Neural cell (in vitro differentiated cells): ENCODE data around the gene OR2S2. TPM values are rescaled to one million over a fixed set of nuclear protein-coding genes. Genes with fewer than 3 reads are reported as not detected.

Experiments used
- H2AFZ ChIP-seq: fragments of 200-600, 300-800 bp; sonication (generic), shearing (Covaris generic); 2 replicates; pipeline ENCODE4 v1.6.0; 2014; ENCODE audit warnings: low read depth, mild to moderate bottlenecking, antibody characterized with exemption, low read length, moderate library complexity
- H3F3A ChIP-seq: fragments of 200-600 bp; shearing (Covaris generic); 2 replicates; pipeline ENCODE4 v1.6.1; 2016; ENCODE audit warnings: mild to moderate bottlenecking, moderate library complexity, mixed read lengths, antibody characterized with exemption, low read length; ENCODE audit not compliant: insufficient read depth, poor library complexity, severe bottlenecking
- H3K27ac ChIP-seq: fragments of 200-600, 300-800 bp; sonication (generic), shearing (Covaris generic); 2 replicates; pipeline ENCODE4 v1.5.1; 2014; ENCODE audit warnings: mild to moderate bottlenecking, low read length, moderate library complexity
- H3K27me3 ChIP-seq: fragments of 300-800, 200-600 bp; sonication (generic), shearing (Covaris generic); 2 replicates; pipeline ENCODE4 v1.6.0; 2014; ENCODE audit warnings: mild to moderate bottlenecking, low read depth, low read length, moderate library complexity; ENCODE audit not compliant: insufficient read depth
- H3K36me3 ChIP-seq: fragments of 300-800, 200-600 bp; sonication (generic), shearing (Covaris generic); 2 replicates; pipeline ENCODE4 v1.5.1; 2014; ENCODE audit warnings: mild to moderate bottlenecking, antibody characterized with exemption, low read length, moderate library complexity; ENCODE audit not compliant: insufficient read depth
- H3K4me2 ChIP-seq: fragments of 300-800, 200-600 bp; sonication (generic), shearing (Covaris generic); 2 replicates; pipeline ENCODE4 v1.6.0; 2014; ENCODE audit warnings: mild to moderate bottlenecking, low read length
- H3K4me3 ChIP-seq: fragments of 300-800, 200-600 bp; sonication (generic), shearing (Covaris generic); 2 replicates; pipeline ENCODE4 v1.5.1; 2014; ENCODE audit warnings: mild to moderate bottlenecking, low read length, moderate library complexity
- H3K79me2 ChIP-seq: fragments of 200-600 bp; shearing (Covaris generic); replicated peaks from 2 replicates; pipeline ENCODE4 v1.6.0; 2014; ENCODE audit warnings: mild to moderate bottlenecking, low read length, moderate library complexity; ENCODE audit not compliant: insufficient read depth
- H3K9ac ChIP-seq: fragments of 300-800, 200-600 bp; sonication (generic), shearing (Covaris generic); 2 replicates; pipeline ENCODE4 v1.6.1; 2016; ENCODE audit warnings: mild to moderate bottlenecking, low read length, mixed read lengths
- H3K9me2 ChIP-seq: fragments of 200-600 bp; shearing (Covaris generic); 2 replicates; pipeline ENCODE4 v1.6.1; 2016; ENCODE audit warnings: mild to moderate bottlenecking, low read length, mixed read lengths; ENCODE audit not compliant: insufficient read depth
- H3K9me3 ChIP-seq: fragments of 200-600, 300-800 bp; sonication (generic), shearing (Covaris generic); 2 replicates; pipeline ENCODE4 v1.6.1; 2016; ENCODE audit warnings: mild to moderate bottlenecking, mixed run types, low read length, moderate library complexity, mixed read lengths
- H4K20me1 ChIP-seq: fragments of 200-600 bp; shearing (Covaris generic); 2 replicates; pipeline ENCODE4 v1.6.1; 2016; ENCODE audit warnings: mild to moderate bottlenecking, mixed run types; ENCODE audit not compliant: insufficient read depth
- EP300 ChIP-seq: fragments of 450-650 bp; conservative IDR thresholded peaks from 2 replicates; pipeline ENCODE4 v1.6.1; 2014; ENCODE audit warnings: antibody characterized with exemption, mild to moderate bottlenecking, moderate library complexity; ENCODE audit not compliant: poor library complexity, severe bottlenecking
- EZH2 ChIP-seq: fragments of 200-600, 300-800 bp; shearing (Covaris generic), sonication (generic); IDR thresholded peaks from 2 replicates; pipeline ENCODE4 v1.6.1; 2014; ENCODE audit warnings: antibody characterized with exemption, low read length, borderline replicate concordance, mild to moderate bottlenecking; ENCODE audit not compliant: insufficient read depth, poor library complexity, severe bottlenecking
- MXI1 ChIP-seq: fragments of 450-650 bp; conservative IDR thresholded peaks from 2 replicates; pipeline ENCODE4 v1.6.1; 2014; ENCODE audit warnings: antibody characterized with exemption, mild to moderate bottlenecking; ENCODE audit not compliant: poor library complexity, severe bottlenecking
- POLR2AphosphoS5 ChIP-seq: IDR thresholded peaks from 2 replicates; pipeline ENCODE4 v1.6.1; 2012
- RAD21 ChIP-seq: fragments of 450-650 bp; conservative IDR thresholded peaks from 2 replicates; pipeline ENCODE4 v1.6.1; 2014; ENCODE audit warnings: antibody characterized with exemption, mild to moderate bottlenecking, moderate library complexity
- SMC3 ChIP-seq: fragments of 450-650 bp; conservative IDR thresholded peaks from 2 replicates; pipeline ENCODE4 v1.6.1; 2014; ENCODE audit warnings: antibody characterized with exemption, mild to moderate bottlenecking, moderate library complexity; ENCODE audit not compliant: poor library complexity
- TAF1 ChIP-seq: IDR thresholded peaks from 2 replicates; pipeline ENCODE4 v1.6.1; 2012; ENCODE audit warnings: low read depth
- polyA plus RNA-seq: library from polyadenylated mRNA; depleted of rRNA; stranded (reverse); fragments of >200 nt; gene quantifications from 2 replicates; pipeline ENCODE4 v1.2.3, GENCODE V29; 2014
- TF ChIP-seq, protein P1 (sequence below): fragments of 450-650 bp; IDR thresholded peaks from 2 replicates; pipeline ENCODE4 v1.5.1; 2014; ENCODE audit warnings: antibody characterized with exemption, mild to moderate bottlenecking, moderate library complexity; ENCODE audit not compliant: poor library complexity, severe bottlenecking
- TF ChIP-seq, protein P2 (sequence below): IDR thresholded peaks from 2 replicates; pipeline ENCODE4 v1.6.1; 2012; ENCODE audit warnings: borderline replicate concordance

OR2S2 gene
- polyA plus RNA-seq, 1 donor from 2014 or later, result not detected

DNA sequence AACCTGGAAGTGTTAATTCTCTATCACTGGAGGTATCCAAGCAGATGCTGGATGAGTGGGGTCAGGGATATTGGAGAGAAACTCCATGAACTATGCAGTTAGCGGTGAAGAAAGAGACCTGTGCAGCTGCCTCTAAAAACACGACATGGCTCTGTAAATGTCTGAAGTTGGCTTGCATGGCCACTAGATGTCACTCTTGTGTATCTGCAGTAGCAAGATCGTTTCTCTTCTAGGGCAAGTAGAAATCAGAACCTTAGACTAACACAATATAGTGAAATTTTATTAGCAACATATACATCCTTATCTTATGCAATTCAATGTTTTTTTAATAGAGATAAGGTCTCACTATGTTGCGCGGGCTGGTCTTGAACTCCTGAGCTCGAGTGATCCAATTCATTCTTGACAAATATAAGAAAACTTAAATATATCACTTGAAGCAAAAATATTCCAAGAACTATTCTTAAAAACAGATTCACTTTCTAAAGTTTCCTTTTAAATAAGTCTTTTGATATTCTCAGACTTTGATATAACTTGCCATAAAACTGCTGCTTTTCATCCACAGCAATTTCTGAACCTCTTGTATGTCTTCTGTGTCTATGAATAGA lies 2.9 kb downstream of the OR2S2 start:
- Histone ChIP-seq H3K4me3 (no peak overlapping the region), H3K27ac (no peak overlapping the region), H3K9me2 (no peaks in the 10 kb centered on the region), H3F3A (no peaks in the 10 kb centered on the region), H3K27me3 (peaks cover 19% of the 10 kb centered on the region), H4K20me1 (no peaks in the 10 kb centered on the region), H3K9ac (no peak overlapping the region), H3K4me2 (no peak overlapping the region), H3K36me3 (no peaks in the 10 kb centered on the region), H2AFZ (no peak overlapping the region), H3K79me2 (no peaks in the 10 kb centered on the region), H3K9me3 (no peaks in the 10 kb centered on the region)
- TF ChIP-seq, protein P1, sequence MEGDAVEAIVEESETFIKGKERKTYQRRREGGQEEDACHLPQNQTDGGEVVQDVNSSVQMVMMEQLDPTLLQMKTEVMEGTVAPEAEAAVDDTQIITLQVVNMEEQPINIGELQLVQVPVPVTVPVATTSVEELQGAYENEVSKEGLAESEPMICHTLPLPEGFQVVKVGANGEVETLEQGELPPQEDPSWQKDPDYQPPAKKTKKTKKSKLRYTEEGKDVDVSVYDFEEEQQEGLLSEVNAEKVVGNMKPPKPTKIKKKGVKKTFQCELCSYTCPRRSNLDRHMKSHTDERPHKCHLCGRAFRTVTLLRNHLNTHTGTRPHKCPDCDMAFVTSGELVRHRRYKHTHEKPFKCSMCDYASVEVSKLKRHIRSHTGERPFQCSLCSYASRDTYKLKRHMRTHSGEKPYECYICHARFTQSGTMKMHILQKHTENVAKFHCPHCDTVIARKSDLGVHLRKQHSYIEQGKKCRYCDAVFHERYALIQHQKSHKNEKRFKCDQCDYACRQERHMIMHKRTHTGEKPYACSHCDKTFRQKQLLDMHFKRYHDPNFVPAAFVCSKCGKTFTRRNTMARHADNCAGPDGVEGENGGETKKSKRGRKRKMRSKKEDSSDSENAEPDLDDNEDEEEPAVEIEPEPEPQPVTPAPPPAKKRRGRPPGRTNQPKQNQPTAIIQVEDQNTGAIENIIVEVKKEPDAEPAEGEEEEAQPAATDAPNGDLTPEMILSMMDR, result peak; percentile 91
- TF ChIP-seq TAF1 (no peak), RAD21 (peak; percentile 86), POLR2AphosphoS5 (no peak), SMC3 (peak; percentile 80)

DNA sequence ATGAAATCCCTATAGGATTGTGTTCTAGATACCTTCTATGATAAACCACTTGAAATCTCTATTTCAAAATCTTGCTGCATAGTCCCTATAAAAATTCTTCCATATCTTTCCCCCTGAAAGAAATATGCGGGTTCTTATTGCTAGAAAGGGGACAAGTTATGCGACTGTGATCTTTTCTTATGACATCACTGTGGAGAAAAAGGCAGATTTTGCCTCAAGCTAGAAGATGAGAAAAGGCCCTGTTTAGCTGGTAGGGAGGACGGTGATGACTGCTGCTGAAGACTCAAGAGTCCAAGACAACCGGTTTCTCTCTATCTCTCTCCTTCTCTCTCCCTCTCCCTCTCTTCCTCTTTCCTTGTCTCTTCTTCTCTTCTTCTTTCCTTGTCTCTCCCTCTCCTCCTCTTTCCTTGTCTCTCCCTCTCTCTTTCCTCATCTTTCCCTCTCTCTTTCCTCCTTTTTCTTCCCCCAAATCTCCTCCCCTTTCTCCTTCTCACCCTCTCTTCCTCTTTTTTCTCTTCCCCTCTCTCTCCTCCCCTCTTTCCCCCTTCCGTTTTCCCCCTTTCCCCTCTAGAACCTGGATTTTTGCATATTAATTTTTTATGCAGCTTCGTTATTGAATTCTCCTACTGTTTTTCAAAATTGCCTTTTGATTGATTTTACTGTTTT lies 5.3 kb downstream of the OR2S2 start:
- Histone ChIP-seq H3K27me3 (peaks cover 19% of the 10 kb centered on the region), H3K27ac (no peak overlapping the region)
- TF ChIP-seq, protein P2, sequence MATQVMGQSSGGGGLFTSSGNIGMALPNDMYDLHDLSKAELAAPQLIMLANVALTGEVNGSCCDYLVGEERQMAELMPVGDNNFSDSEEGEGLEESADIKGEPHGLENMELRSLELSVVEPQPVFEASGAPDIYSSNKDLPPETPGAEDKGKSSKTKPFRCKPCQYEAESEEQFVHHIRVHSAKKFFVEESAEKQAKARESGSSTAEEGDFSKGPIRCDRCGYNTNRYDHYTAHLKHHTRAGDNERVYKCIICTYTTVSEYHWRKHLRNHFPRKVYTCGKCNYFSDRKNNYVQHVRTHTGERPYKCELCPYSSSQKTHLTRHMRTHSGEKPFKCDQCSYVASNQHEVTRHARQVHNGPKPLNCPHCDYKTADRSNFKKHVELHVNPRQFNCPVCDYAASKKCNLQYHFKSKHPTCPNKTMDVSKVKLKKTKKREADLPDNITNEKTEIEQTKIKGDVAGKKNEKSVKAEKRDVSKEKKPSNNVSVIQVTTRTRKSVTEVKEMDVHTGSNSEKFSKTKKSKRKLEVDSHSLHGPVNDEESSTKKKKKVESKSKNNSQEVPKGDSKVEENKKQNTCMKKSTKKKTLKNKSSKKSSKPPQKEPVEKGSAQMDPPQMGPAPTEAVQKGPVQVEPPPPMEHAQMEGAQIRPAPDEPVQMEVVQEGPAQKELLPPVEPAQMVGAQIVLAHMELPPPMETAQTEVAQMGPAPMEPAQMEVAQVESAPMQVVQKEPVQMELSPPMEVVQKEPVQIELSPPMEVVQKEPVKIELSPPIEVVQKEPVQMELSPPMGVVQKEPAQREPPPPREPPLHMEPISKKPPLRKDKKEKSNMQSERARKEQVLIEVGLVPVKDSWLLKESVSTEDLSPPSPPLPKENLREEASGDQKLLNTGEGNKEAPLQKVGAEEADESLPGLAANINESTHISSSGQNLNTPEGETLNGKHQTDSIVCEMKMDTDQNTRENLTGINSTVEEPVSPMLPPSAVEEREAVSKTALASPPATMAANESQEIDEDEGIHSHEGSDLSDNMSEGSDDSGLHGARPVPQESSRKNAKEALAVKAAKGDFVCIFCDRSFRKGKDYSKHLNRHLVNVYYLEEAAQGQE, result no peak
- TF ChIP-seq MXI1, result no peak
- TF ChIP-seq, protein P1, result no peak
- TF ChIP-seq POLR2AphosphoS5, result no peak
- no peak for TF ChIP-seq EP300
- TF ChIP-seq SMC3, result no peak
- TF ChIP-seq EZH2, result no peak
- TF ChIP-seq RAD21, result no peak
- no peak for TF ChIP-seq TAF1

More for the DNA sequence above, 5.3 kb downstream of the OR2S2 start:
- no peak overlapping the region for H3K4me3 ChIP-seq
- no peak overlapping the region for H3K4me2 ChIP-seq
- no peak overlapping the region for H3K9ac ChIP-seq
- no peaks in the 10 kb centered on the region for H3F3A ChIP-seq
- H4K20me1 ChIP-seq, result no peaks in the 10 kb centered on the region
- H3K36me3 ChIP-seq, result no peaks in the 10 kb centered on the region
- H2AFZ ChIP-seq, result no peak overlapping the region
- no peaks in the 10 kb centered on the region for H3K9me2 ChIP-seq
- H3K79me2 ChIP-seq, result no peaks in the 10 kb centered on the region
- H3K9me3 ChIP-seq, result no peaks in the 10 kb centered on the region
